H1 (cell line): ENCODE data around the gene COA3. TPM values are rescaled to one million over a fixed set of nuclear protein-coding genes. Genes with fewer than 3 reads are reported as not detected.
A peak's percentile ranks its signal among the peaks of the same experiment; 100 is the strongest.

ENCODE experiments used
- CTCF ChIA-PET: fragments of 300-600 bp; sonication (Branson Sonifier 250); formaldehyde crosslinking; loops from one replicate; lab custom pipeline; 2021; ENCODE audit not compliant: partially characterized antibody; lab: Charles Lee
- POLR2A ChIA-PET: fragments of 300-600 bp; sonication (Branson Sonifier 250); formaldehyde crosslinking; loops from one replicate; lab custom pipeline; 2021; ENCODE audit warnings: inconsistent platforms; ENCODE audit not compliant: partially characterized antibody; lab: Charles Lee
- DNase-seq, 2 experiments: peaks; one replicate each; pipeline versions ENCODE4 v3.0.0 to v3.0.0-alpha.2; 2010 to 2022; ENCODE audit warnings: low spot score in 2 of 2, low read depth in 1 of 2, mixed read lengths in 1 of 2
- FAIRE-seq: peaks from 2 replicates; lab custom pipeline; 2011; peaks lifted over from hg19 to GRCh38; lab: Jason Lieb, UNC
- H2AFZ ChIP-seq: 2 replicates; pipeline ENCODE4 v1.8.1; 2012; ENCODE audit warnings: low read length, inconsistent platforms
- H2AK5ac ChIP-seq: 2 replicates; pipeline ENCODE4 v1.6.1; 2013; ENCODE audit warnings: low read depth, low read length
- H2BK120ac ChIP-seq: replicated peaks from 2 replicates; pipeline ENCODE3; 2013; ENCODE audit warnings: low read depth, low read length, inconsistent platforms
- H2BK12ac ChIP-seq: 2 replicates; pipeline ENCODE4 v1.6.1; 2013; ENCODE audit warnings: low read depth, low read length
- H2BK15ac ChIP-seq: 2 replicates; pipeline ENCODE4 v1.6.1; 2013; ENCODE audit warnings: low read length
- H2BK20ac ChIP-seq: 2 replicates; pipeline ENCODE4 v1.6.1; 2013; ENCODE audit warnings: low read length
- H2BK5ac ChIP-seq: 2 replicates; pipeline ENCODE4 v1.6.1; 2013; ENCODE audit warnings: low read depth, low read length
- H3K14ac ChIP-seq: 2 replicates; pipeline ENCODE4 v1.6.1; 2013; ENCODE audit warnings: inconsistent platforms; ENCODE audit not compliant: insufficient read length
- H3K18ac ChIP-seq: 2 replicates; pipeline ENCODE4 v1.6.1; 2013; ENCODE audit warnings: low read length; ENCODE audit errors: extremely low read depth
- H3K23ac ChIP-seq: 2 replicates; pipeline ENCODE4 v1.6.1; 2013; ENCODE audit warnings: inconsistent platforms; ENCODE audit not compliant: insufficient read length
- H3K23me2 ChIP-seq: 2 replicates; pipeline ENCODE4 v1.6.1; 2013; ENCODE audit warnings: low read depth, low read length
- H3K27ac ChIP-seq: 2 replicates; pipeline ENCODE4 v1.6.1; 2011; ENCODE audit warnings: low read depth, low read length, inconsistent platforms
- H3K27me3 ChIP-seq, 4 experiments: replicated peaks in 1 of 4; 1 replicate in 1 of 4; 2 replicates in 3 of 4; pipeline versions ENCODE4 v1.6.1 to v1.8.1; 2011 to 2013; ENCODE audit warnings: low read length in 3 of 4, mild to moderate bottlenecking in 3 of 4, inconsistent platforms in 2 of 4, mixed read lengths in 2 of 4, moderate library complexity in 1 of 4; ENCODE audit not compliant: control insufficient read depth in 3 of 4, insufficient read depth in 3 of 4; ENCODE audit errors: extremely low read depth in 1 of 4
- H3K36me3 ChIP-seq, 4 experiments: 2 replicates each; pipeline versions ENCODE4 v1.6.1 to v1.8.1; 2011 to 2013; ENCODE audit warnings: mild to moderate bottlenecking in 4 of 4, low read length in 3 of 4, moderate library complexity in 2 of 4, control low read depth in 1 of 4, inconsistent platforms in 1 of 4; ENCODE audit not compliant: insufficient read depth in 4 of 4, control insufficient read depth in 2 of 4
- H3K4ac ChIP-seq: replicated peaks from 2 replicates; pipeline ENCODE3; 2013; ENCODE audit warnings: low read length, low read depth, mixed read lengths, inconsistent platforms; ENCODE audit not compliant: insufficient read length
- H3K4me1 ChIP-seq, 4 experiments: replicated peaks in 1 of 4; 1 replicate in 1 of 4; 2 replicates in 3 of 4; pipeline versions ENCODE4 v1.6.1 to v1.8.1; 2011 to 2013; ENCODE audit warnings: low read length in 3 of 4, inconsistent platforms in 2 of 4, mixed read lengths in 1 of 4; ENCODE audit not compliant: insufficient read depth in 4 of 4, control insufficient read depth in 3 of 4
- H3K4me2 ChIP-seq, 2 experiments: 2 replicates each; pipeline versions ENCODE4 v1.6.1 to v1.8.1; 2011 to 2013; ENCODE audit warnings: low read depth in 2 of 2, low read length in 2 of 2, control low read depth in 1 of 2, inconsistent platforms in 1 of 2, mild to moderate bottlenecking in 1 of 2; ENCODE audit not compliant: insufficient read depth in 1 of 2
- H3K4me3 ChIP-seq, 4 experiments: fragments of 200-600, 300-600 bp in 1 of 4; sonication (generic), shearing (Covaris generic), sonication (Bioruptor Twin) in 1 of 4; 2 replicates each; pipeline versions ENCODE4 v1.5.1 to v1.8.1; 2011 to 2016; ENCODE audit warnings: low read length in 4 of 4, low read depth in 3 of 4, control low read depth in 2 of 4, inconsistent platforms in 2 of 4, mild to moderate bottlenecking in 2 of 4, mixed read lengths in 1 of 4, moderate library complexity in 1 of 4; ENCODE audit not compliant: insufficient read depth in 2 of 4; ENCODE audit errors: extremely low read depth in 1 of 4
- H3K56ac ChIP-seq: replicated peaks from 2 replicates; pipeline ENCODE3; 2013; ENCODE audit warnings: low read depth, mild to moderate bottlenecking, mixed read lengths, low read length, inconsistent platforms; ENCODE audit not compliant: insufficient read length
- H3K79me1 ChIP-seq: 2 replicates; pipeline ENCODE4 v1.6.1; 2013; ENCODE audit warnings: low read depth, low read length, control low read depth
- H3K79me2 ChIP-seq, 2 experiments: 2 replicates each; pipeline versions ENCODE4 v1.6.1 to v1.8.1; 2012 to 2013; ENCODE audit warnings: low read length in 2 of 2, mild to moderate bottlenecking in 2 of 2, inconsistent platforms in 1 of 2; ENCODE audit not compliant: insufficient read depth in 2 of 2, control insufficient read depth in 1 of 2
- H3K9ac ChIP-seq, 4 experiments: replicated peaks in 1 of 4; 1 replicate in 1 of 4; 2 replicates in 3 of 4; pipeline versions ENCODE4 v1.6.1 to v1.8.1; 2011 to 2013; ENCODE audit warnings: low read depth in 3 of 4, low read length in 3 of 4, control low read depth in 2 of 4, mild to moderate bottlenecking in 2 of 4, moderate library complexity in 2 of 4, inconsistent platforms in 1 of 4; ENCODE audit errors: extremely low read depth in 1 of 4
- H3K9me3 ChIP-seq, 2 experiments: 2 replicates each; pipeline versions ENCODE4 v1.6.1 to v1.8.1; 2012 to 2013; ENCODE audit warnings: mild to moderate bottlenecking in 2 of 2, moderate library complexity in 2 of 2, control low read depth in 1 of 2, inconsistent platforms in 1 of 2, low read depth in 1 of 2, low read length in 1 of 2, mixed read lengths in 1 of 2; ENCODE audit not compliant: insufficient read depth in 2 of 2
- H4K20me1 ChIP-seq, 2 experiments: replicated peaks in 1 of 2; 2 replicates each; pipeline versions ENCODE3 to v1.8.1; 2011 to 2013; ENCODE audit warnings: inconsistent platforms in 2 of 2, low read length in 2 of 2, mild to moderate bottlenecking in 1 of 2; ENCODE audit not compliant: insufficient read depth in 2 of 2, control insufficient read depth in 1 of 2
- H4K5ac ChIP-seq: 2 replicates; pipeline ENCODE4 v1.6.1; 2013; ENCODE audit warnings: low read length, low read depth, mixed read lengths, inconsistent platforms; ENCODE audit not compliant: insufficient read length
- H4K8ac ChIP-seq: 2 replicates; pipeline ENCODE4 v1.8.0; 2013; ENCODE audit warnings: mild to moderate bottlenecking, moderate library complexity, low read length, inconsistent platforms; ENCODE audit not compliant: insufficient read depth; ENCODE audit errors: extremely low read depth
- H4K91ac ChIP-seq: replicated peaks from 2 replicates; pipeline ENCODE3; 2013; ENCODE audit warnings: low read length, mixed read lengths, inconsistent platforms; ENCODE audit not compliant: insufficient read length
- ATF3 ChIP-seq: IDR thresholded peaks from 2 replicates; pipeline ENCODE4 v1.6.1; 2011; ENCODE audit warnings: low read depth, mild to moderate bottlenecking, low read length; ENCODE audit not compliant: insufficient read depth
- CBX8 ChIP-seq: fragments of 300-800, 300-1000 bp; sonication (generic); IDR thresholded peaks from 2 replicates; pipeline ENCODE4 v1.7.1; 2016; ENCODE audit warnings: low read depth, low read length, borderline replicate concordance
- CHD1 ChIP-seq: IDR thresholded peaks from 2 replicates; pipeline ENCODE4 v1.6.1; 2012; ENCODE audit warnings: low read depth, low read length, improper control_type of control experiment
- CTCF ChIP-seq, 3 experiments: IDR thresholded peaks; 1 replicate in 2 of 3; 2 replicates in 1 of 3; pipeline versions ENCODE4 v1.5.1 to v1.6.1; 2011; ENCODE audit warnings: low read length in 3 of 3, mild to moderate bottlenecking in 3 of 3, inconsistent platforms in 2 of 3, low read depth in 1 of 3, moderate library complexity in 1 of 3; ENCODE audit not compliant: insufficient read depth in 1 of 3; ENCODE audit errors: control extremely low read depth in 1 of 3
- KDM4A ChIP-seq: IDR thresholded peaks from one replicate; pipeline ENCODE4 v1.7.1; 2012; ENCODE audit warnings: low read depth, mild to moderate bottlenecking, moderate library complexity, low read length, inconsistent platforms; ENCODE audit not compliant: severe bottlenecking
- MAFK ChIP-seq: IDR thresholded peaks from 2 replicates; pipeline ENCODE4 v1.6.1; 2012; ENCODE audit warnings: low read depth, mild to moderate bottlenecking, improper control_type of control experiment, low read length
- RXRA ChIP-seq: IDR thresholded peaks from 2 replicates; pipeline ENCODE4 v1.6.1; 2011; ENCODE audit warnings: low read depth, mild to moderate bottlenecking, low read length, moderate library complexity; ENCODE audit not compliant: insufficient read depth
- SIN3A ChIP-seq, 2 experiments: IDR thresholded peaks in 1 of 2; conservative IDR thresholded peaks in 1 of 2; 2 replicates each; pipeline ENCODE4 v1.6.1; 2011 to 2012; ENCODE audit warnings: low read length in 2 of 2, improper control_type of control experiment in 1 of 2, low read depth in 1 of 2, mild to moderate bottlenecking in 1 of 2
- SRF ChIP-seq: IDR thresholded peaks from 2 replicates; pipeline ENCODE4 v1.6.1; 2011; ENCODE audit warnings: mild to moderate bottlenecking, low read depth, low read length, moderate library complexity
- TAF7 ChIP-seq: optimal IDR thresholded peaks from 2 replicates; pipeline ENCODE3; 2011; ENCODE audit warnings: low read depth, mild to moderate bottlenecking, inconsistent platforms, low read length, moderate library complexity, borderline replicate concordance
- WGBS, 2 experiments: shearing (Covaris generic) in 1 of 2; methylation state at CpG; one replicate each; pipeline versions ENCODE4 v1.1.6 to v1.1.7; 2013 to 2015; ENCODE audit warnings: low lambda C conversion rate in 2 of 2, mixed read lengths in 2 of 2, inconsistent platforms in 1 of 2, low coverage in 1 of 2, missing lambda C conversion rate in 1 of 2; ENCODE audit not compliant: insufficient replicate concordance in 2 of 2, insufficient coverage in 1 of 2, insufficient read length in 1 of 2; ENCODE audit errors: extremely low coverage in 1 of 2, missing lambda C conversion rate in 1 of 2; 5-methylcytosine and 5-hydroxymethylcytosine counted together
- polyA plus RNA-seq, 7 experiments: library from polyadenylated mRNA; depleted of rRNA in 3 of 7; stranded (reverse) in 5 of 7; unstranded in 2 of 7; fragments of >200 nt in 5 of 7; fragments of 200-250 nt in 2 of 7; gene quantifications; 1 replicate in 5 of 7; 2 replicates in 1 of 7; 4 replicates in 1 of 7; pipeline versions ENCODE4 v1.2.1 to v1.2.3, GENCODE V29; 2011 to 2013; ENCODE audit warnings: missing spikeins in 2 of 7, mixed read lengths in 2 of 7
- total RNA-seq: library from RNA; stranded (reverse); fragmentation: NEBNext Ultra II Directional; extraction: Animal tissue kit (Norgen Biotek cat#: 25700); gene quantifications from 2 replicates; pipeline ENCODE4 v1.2.1, GENCODE V29; 2021

The COA3 gene
- total and polyA plus RNA-seq, 2 of the 8 experiments (the other 6 are each of a cell fraction or from before 2014, with no cell fraction given), result 68.4 to 143 TPM

- Histone ChIP-seq H3K14ac (no peak overlapping the region), H4K5ac (no peak overlapping the region), H3K79me2 (no peaks in the 10 kb centered on the region), H2BK120ac (no peak overlapping the region), H2AK5ac (no peak overlapping the region), H4K91ac (no peak overlapping the region), H4K8ac (peak overlapping the region; percentile 28; the same call in 1 of the 2 replicates), H3K27me3 (peaks cover 0 to 13% (median 5%) of the 10 kb centered on the region in 4 experiments; a peak in 2 of 7 replicates), H3K56ac (no peak overlapping the region), H3K4me2 (no peak overlapping the region), H2AFZ (no peak overlapping the region), H3K27ac (no peak overlapping the region), H2BK20ac (no peak overlapping the region), H4K20me1 (no peaks in the 10 kb centered on the region), H3K4me1 (peaks cover 0 to 5% (median 0%) of the 10 kb centered on the region in 4 experiments; a peak in 1 of 7 replicates), H3K18ac (no peak overlapping the region), H3K23me2 (no peaks in the 10 kb centered on the region), H3K79me1 (no peaks in the 10 kb centered on the region), H3K36me3 (no peaks in the 10 kb centered on the region), H2BK5ac (no peak overlapping the region), H3K9me3 (no peaks in the 10 kb centered on the region), H3K23ac (no peak overlapping the region), H3K4me3 (no peak overlapping the region), H3K4ac (no peak overlapping the region), H2BK12ac (no peak overlapping the region), H3K9ac (no peak overlapping the region), H2BK15ac (no peak overlapping the region)
- WGBS, 2 experiments, result 87% methylated on average over 11 of the region's 11 CpGs; no CpG with 5 or more reads in 1 of the 2 experiments
- no peak for DNase-seq
- ChIA-PET POLR2A (interaction anchor here (1.1 to 2.3 kb wide), 4 partner anchors 9 to 15 kb away, joined by 3 to 9 read pairs (median 4); partner anchors contain the start of genes CNTD1, COA3 and VPS25), CTCF (interaction anchor here (0.7 to 1.1 kb wide), 2 partner anchors 24 to 104 kb away, joined by 3 to 6 read pairs; no protein-coding TSS in a partner anchor)
- FAIRE-seq, result no peak
- TF ChIP-seq MAFK (no peak), TAF7 (no peak), CHD1 (no peak), RXRA (no peak), ATF3 (no peak), SRF (no peak), CTCF (IDR thresholded peaks at IDR 0.05; ENCODE audit: control extremely low read depth in 1 of 3, insufficient read depth in 1 of 3, low read depth in 1 of 3, low read length in 3 of 3) (no peak), KDM4A (no peak), SIN3A (conservative IDR thresholded peaks at IDR 0.05 in 1 of 2, IDR thresholded peaks at IDR 0.05 in 1 of 2; ENCODE audit: low read depth in 1 of 2, low read length in 2 of 2) (no peak), CBX8 (no peak)
Observed at GRCh38 chr17:42787266-42787665, 11.2 kb downstream of the COA3 start.
